Measurements from ENCODE around the gene CACNG5.

The CACNG5 gene, protein sequence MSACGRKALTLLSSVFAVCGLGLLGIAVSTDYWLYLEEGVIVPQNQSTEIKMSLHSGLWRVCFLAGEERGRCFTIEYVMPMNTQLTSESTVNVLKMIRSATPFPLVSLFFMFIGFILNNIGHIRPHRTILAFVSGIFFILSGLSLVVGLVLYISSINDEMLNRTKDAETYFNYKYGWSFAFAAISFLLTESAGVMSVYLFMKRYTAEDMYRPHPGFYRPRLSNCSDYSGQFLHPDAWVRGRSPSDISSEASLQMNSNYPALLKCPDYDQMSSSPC

DNA sequence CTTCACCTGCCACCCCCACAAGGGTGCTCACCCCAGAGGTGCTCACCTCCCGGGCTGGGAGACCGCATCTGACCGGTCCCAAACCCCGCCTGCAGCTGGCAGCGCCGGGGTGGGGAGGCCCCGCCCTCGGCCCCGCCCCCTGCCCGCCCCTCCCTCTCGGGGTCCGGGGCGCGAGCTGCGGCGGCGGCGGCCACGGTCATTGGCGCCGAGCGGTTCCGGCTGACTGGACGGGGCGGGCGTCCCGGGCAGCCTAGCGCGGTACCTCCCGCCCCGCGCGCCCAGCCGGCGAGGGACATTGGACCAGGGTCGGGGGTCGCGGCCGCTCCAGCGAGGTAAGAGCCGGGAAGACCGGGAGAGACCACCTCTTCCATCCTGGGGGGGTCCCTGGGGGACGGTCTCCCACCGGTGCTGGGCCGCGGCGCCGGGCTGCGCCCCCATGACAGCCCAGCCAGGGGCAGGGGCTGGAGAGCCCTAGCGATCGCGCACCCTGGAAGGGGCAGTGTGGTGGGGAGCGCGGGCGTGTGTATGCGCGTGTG lies at the start of gene CACNG5:
Gene CACNG5, plus strand, starts transcription at position 199 of the 536 bp plus-strand sequence. CDS start 42,216 bp downstream, outside the sequence.
- peak; percentile 79 for DNase-seq (ENCODE audit: low spot score)

- DNase-seq (ENCODE audit: low spot score): peak; percentile 64
Measured at GRCh38 chr17:66786107-66786506, 48.8 kb upstream of the CACNG5 start.

DNA sequence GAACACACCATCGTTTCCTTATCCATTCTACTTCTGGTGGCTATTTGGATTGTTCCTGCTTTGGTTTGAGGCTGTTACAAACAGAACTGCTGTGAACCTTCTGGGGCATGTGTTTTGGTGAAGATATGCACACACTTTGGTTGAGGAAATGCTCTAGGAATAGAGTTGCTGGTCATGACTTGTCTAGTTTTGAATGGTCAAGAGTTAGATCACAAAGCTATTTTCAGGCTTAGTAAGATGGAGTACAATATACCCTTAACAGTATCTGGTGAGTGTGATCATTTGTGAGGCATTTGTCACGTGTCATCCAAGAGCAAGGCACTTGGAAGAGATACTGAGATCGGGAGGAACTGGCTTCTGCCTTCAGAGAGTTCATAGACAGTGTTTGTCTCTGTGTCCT lies 47.0 kb upstream of the CACNG5 start:
- no peak for DNase-seq (ENCODE audit: low spot score)

DNA sequence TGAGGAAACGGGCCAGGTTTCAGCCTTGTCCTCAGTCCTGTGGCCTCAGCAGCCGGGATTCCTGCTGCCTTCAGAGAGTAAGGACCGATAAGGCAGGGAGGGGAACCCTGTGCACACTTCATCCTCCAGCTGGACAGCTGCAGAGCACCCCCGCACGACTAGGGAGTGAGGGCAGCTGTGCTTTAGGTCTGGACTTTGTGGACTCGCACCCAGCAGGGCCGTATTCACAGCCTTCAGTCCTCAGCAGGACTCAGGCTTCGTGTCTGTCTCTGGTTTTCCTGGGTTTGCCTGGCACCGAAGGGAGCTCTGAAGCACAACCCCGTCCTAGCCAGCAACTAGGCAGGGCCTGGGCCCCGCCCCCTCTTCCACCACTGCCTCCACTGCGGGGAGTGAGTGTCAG lies 45.8 kb upstream of the CACNG5 start:
- no peak for DNase-seq (ENCODE audit: low spot score)

- peak; percentile 28 for DNase-seq (ENCODE audit: low spot score)
Measured at GRCh38 chr17:66789961-66790437, 44.9 kb upstream of the CACNG5 start.

GRCh38 chr17:66790501-66791061 lies 44.3 kb upstream of the CACNG5 start:
- DNase-seq (ENCODE audit: low spot score): no peak

- peak; percentile 34 for DNase-seq (ENCODE audit: low spot score)
Measured at GRCh38 chr17:66791347-66791746, 43.6 kb upstream of the CACNG5 start.

- no peak for DNase-seq (ENCODE audit: low spot score)
Measured at GRCh38 chr17:66793814-66794213, 41.1 kb upstream of the CACNG5 start.

- DNase-seq (ENCODE audit: low spot score): no peak
Measured at GRCh38 chr17:66795486-66795885, 39.4 kb upstream of the CACNG5 start.

DNA sequence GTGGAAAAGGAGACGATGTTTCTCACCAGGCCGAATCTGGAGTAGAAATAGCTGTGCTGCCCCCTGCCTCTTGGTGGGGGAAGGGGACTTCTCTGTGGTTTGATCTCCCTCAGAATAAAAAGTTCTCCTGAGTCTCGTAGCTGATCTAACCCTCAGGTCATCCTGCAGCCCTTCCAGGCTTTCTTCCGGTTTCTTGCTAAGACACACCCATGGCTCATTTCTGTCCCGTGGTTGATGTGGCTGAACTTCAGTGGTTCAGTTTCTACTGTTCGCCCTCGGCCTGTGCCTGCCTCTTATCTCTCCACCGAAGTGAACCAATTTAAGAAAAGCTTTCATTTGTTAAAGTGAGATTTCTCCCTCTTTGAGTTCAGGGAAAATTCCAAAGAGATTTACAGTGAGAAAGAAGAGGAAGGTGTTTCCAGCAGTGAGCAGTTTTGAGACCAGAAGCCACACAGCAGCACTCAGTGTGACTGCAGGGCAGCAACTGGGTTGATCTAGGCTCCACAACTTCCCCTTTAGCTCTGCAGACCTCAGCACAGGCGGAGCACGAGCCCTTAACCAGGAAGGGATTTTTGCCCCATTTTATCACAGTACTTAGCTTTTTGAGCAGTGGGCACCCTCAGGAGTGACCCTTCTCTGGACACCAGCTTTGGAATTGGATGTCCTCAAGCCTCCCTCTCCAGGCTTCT lies 34.9 kb upstream of the CACNG5 start:
- DNase-seq (ENCODE audit: low spot score): no peak

DNA sequence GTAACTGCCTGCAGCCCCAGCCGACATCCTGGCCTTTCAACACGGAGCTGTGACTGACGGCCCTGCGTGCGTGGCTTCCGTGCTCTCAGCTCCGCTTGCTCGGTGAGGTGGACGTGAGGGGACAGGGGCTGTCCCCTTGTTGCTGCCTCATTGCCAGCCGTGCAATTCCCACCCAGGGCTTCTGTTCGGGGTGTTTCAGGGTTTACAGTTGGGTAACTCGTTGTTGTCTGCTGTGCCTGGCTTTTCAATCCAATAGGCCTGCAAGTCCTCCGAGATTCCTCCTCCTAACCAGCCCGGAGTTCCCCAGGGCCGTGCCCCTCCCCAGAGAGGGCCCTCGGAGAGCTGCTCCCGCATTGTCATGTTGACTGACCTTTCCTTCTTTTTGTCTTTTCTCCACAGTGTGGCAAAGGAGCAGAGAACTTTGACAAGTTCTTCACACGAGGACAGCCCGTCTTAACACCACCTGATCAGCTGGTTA lies 31.4 kb upstream of the CACNG5 start:
- no peak for DNase-seq (ENCODE audit: low spot score)

- no peak for DNase-seq (ENCODE audit: low spot score)
Measured at GRCh38 chr17:66805567-66805966, 29.4 kb upstream of the CACNG5 start.

DNA sequence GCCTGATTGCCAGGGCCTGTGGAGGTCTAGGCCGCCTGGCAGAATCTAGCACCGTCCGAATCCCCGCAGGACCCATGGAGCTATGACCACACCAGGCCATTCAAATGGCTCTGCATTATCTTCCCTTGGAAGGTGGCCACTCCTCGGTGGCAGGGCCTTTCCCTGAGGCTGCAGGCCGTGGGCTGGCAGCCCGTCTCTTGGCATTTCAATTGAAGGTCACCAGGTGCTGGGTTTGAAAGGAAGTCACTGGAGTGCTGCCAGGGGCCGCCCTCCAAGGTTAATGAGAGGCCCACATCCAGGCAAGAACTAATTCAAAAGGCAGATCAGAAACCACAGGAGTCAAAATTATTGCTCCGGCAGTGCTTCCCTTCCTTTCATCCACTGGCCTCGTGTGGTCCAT lies 27.7 kb upstream of the CACNG5 start:
- no peak for DNase-seq (ENCODE audit: low spot score)

GRCh38 chr17:66809408-66809807 lies 25.5 kb upstream of the CACNG5 start:
- DNase-seq (ENCODE audit: low spot score): no peak

- DNase-seq (ENCODE audit: low spot score): no peak
Measured at GRCh38 chr17:66810951-66811682, 23.8 kb upstream of the CACNG5 start.

GRCh38 chr17:66811683-66812054 lies 23.2 kb upstream of the CACNG5 start:
- DNase-seq (ENCODE audit: low spot score): no peak

DNA sequence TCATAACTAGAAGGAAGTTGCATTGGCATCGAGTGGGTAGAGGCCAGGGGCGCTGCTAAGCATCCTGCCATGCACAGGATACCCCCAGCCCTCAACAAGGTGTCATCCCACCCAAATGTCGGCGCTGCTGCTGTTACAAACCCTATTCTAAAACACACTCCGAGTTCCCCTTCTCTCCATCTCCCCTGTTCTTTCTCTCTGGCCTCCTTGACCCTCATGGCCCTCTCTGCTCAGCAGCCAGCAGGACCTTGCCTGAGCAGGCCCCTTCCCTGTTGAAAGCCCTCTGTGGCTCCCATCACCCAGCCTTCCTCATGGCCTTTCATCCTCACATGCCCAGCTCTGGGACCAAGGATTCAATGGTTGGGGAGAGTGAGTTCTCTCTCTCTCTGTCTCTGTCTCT lies 22.3 kb upstream of the CACNG5 start:
- no peak for DNase-seq (ENCODE audit: low spot score)

DNA sequence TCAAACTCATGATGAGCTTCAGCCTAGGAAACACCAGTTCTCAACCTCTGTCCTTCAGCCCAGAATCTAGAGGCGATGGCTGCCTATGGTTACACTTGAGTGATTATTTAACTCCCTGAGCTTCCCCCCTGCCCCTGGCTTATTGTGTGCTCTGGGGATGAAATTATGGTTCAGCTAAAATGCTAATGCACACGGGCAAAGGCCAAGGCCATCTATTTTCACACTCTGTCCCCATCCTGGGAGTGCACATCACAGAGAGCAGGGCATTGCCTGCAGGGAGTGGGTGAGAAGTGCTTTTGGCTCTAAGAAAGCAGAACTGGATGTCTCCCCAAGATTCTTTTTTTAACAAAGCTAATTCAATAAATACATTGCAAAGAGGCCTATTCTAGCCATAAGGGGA lies 21.6 kb upstream of the CACNG5 start:
- DNase-seq (ENCODE audit: low spot score): no peak

GRCh38 chr17:66814026-66814425 lies 20.9 kb upstream of the CACNG5 start:
- DNase-seq (ENCODE audit: low spot score): no peak

DNA sequence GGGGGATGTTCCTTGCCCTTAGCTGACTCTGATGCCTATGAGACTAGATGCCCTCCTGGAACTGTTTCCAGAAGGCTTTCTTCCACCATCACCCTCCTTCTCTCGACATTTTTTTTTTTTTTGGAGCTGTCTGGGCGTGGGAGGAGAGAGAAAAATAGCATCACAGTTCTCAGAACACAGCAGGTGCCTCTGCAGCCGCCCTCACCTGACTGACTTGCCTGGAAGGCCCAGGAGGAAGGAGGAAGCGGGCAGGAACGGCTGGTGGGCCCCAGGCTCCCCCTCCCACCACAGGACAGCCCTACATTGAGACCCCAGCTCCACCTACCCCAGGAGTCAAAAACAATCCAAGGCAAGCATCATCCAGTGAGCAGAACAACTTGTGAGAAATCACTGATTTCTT lies 20.3 kb upstream of the CACNG5 start:
- no peak for DNase-seq (ENCODE audit: low spot score)

GRCh38 chr17:66817750-66818149 lies 17.2 kb upstream of the CACNG5 start:
- no peak for DNase-seq (ENCODE audit: low spot score)

DNA sequence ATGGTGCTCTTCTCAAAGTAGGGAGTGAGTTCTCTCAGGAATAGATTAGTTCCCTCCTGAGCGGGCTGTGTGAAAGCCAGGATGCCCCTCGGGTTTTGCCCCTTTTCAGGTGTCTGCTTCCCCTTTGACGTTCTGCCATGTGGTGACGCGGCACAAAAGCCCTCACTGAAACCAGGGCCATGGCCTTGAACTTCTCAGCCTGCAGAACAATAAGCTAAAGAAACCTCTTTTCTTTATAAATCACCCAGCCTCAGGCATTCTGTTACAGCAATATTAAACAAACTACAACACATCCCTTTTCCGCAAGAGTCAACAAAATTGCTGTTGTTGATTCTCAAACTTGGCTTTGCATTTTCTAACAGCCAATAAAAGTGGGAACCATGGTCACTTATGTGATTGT lies 15.5 kb upstream of the CACNG5 start:
- DNase-seq (ENCODE audit: low spot score): no peak
